Uterus (tissue), 2 donors: Measurements from ENCODE around the gene RPLP2.

Source experiments
- POLR2A ChIP-seq, 2 donors: fragments of 450-650 bp; IDR thresholded peaks; one replicate each; pipeline ENCODE4 v1.6.1; 2016; ENCODE audit warnings: antibody characterized with exemption in 2 of 2, mild to moderate bottlenecking in 1 of 2, moderate library complexity in 1 of 2
- TF ChIP-seq, protein P1 (sequence below), 4 experiments: fragments of 200-600 bp in 2 of 4; fragments of 450-650 bp in 2 of 4; sonication (generic) in 2 of 4; IDR thresholded peaks; one replicate each; pipeline ENCODE4 v1.5.1; 2016 to 2019; ENCODE audit warnings: antibody characterized with exemption in 4 of 4, mild to moderate bottlenecking in 2 of 4, moderate library complexity in 1 of 4

DNA sequence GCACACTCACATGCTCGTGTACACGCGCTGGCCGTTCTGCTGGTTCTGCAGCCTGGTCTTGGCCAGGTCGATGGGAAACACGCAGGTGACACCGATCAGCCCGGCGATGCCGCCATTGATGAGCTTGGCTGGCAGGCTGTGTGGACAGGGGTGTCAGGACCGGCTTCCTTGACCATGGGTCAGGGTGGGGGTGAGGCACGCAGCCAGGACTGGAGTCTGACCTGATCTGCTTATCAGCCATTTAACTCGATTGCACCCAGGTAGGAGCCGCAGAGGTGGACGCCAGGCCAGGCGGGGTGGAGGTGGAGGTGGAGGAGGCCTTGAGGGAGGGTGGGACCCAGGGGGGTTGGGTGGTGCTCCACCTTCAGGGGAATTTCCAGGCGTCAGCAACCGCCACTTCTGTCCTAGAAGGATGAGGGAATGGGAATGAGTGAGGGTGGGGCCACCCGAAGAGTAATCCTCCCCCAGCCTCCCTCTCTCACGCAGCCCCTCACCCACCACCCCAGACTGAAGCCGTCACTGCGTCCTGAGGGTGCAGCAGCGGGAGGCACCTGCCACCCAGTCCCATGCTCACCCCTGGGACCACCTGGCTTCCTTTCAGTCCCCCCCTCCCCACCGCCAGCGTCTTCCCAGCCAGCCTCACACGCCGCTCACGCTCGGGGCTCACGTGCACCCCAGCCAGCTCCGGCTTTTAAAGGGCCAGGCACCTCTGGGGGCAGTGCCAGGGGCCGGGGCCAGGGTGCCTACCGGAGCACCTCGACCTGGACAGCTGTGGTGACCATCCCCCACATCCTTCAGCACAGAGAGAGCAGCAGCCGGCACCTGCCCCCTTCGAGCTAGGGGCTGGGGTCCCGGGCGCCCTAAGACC, 14.8 kb upstream of the RPLP2 start:
- TF ChIP-seq, protein P1, sequence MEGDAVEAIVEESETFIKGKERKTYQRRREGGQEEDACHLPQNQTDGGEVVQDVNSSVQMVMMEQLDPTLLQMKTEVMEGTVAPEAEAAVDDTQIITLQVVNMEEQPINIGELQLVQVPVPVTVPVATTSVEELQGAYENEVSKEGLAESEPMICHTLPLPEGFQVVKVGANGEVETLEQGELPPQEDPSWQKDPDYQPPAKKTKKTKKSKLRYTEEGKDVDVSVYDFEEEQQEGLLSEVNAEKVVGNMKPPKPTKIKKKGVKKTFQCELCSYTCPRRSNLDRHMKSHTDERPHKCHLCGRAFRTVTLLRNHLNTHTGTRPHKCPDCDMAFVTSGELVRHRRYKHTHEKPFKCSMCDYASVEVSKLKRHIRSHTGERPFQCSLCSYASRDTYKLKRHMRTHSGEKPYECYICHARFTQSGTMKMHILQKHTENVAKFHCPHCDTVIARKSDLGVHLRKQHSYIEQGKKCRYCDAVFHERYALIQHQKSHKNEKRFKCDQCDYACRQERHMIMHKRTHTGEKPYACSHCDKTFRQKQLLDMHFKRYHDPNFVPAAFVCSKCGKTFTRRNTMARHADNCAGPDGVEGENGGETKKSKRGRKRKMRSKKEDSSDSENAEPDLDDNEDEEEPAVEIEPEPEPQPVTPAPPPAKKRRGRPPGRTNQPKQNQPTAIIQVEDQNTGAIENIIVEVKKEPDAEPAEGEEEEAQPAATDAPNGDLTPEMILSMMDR (IDR thresholded peaks at IDR 0.05), result no peak
- TF ChIP-seq POLR2A (IDR thresholded peaks at IDR 0.05), result no peak
